HG03196 (cell line): Measurements from ENCODE around the gene RHBDF2.

Experiments
- ATAC-seq: cut with Tn5 transposase; IDR thresholded peaks from one replicate; pipeline ENCODE4 v1.9.1; 2021; ENCODE audit not compliant: unreplicated experiment

The RHBDF2 gene

GRCh38 chr17:76484228-76484725 is 16.9 kb downstream of the RHBDF2 start:
- ATAC-seq: no peak

GRCh38 chr17:76481071-76481655 is 20.1 kb downstream of the RHBDF2 start:
- ATAC-seq: peak; percentile 50

- no peak for ATAC-seq
These were observed 20.6 kb downstream of the RHBDF2 start for GRCh38 chr17:76480632-76481031.

- no peak for ATAC-seq
These were observed 21.6 kb downstream of the RHBDF2 start for GRCh38 chr17:76479515-76480060.

GRCh38 chr17:76478730-76479514 is 22.3 kb downstream of the RHBDF2 start:
- no peak for ATAC-seq

GRCh38 chr17:76478097-76478496 is 23.1 kb downstream of the RHBDF2 start:
- no peak for ATAC-seq

GRCh38 chr17:76477576-76477975 is 23.6 kb downstream of the RHBDF2 start:
- no peak for ATAC-seq

GRCh38 chr17:76476736-76477135 is 24.5 kb downstream of the RHBDF2 start:
- ATAC-seq: no peak

GRCh38 chr17:76475302-76475701 is 25.9 kb downstream of the RHBDF2 start:
- ATAC-seq: no peak

GRCh38 chr17:76474894-76475293 is 26.3 kb downstream of the RHBDF2 start:
- no peak for ATAC-seq

- no peak for ATAC-seq
These were observed 27.0 kb downstream of the RHBDF2 start for GRCh38 chr17:76474238-76474637.

- ATAC-seq: no peak
These were observed 27.7 kb downstream of the RHBDF2 start for GRCh38 chr17:76473541-76473985.

GRCh38 chr17:76472726-76473125 is 28.5 kb downstream of the RHBDF2 start:
- no peak for ATAC-seq

- ATAC-seq: no peak
These were observed 29.0 kb downstream of the RHBDF2 start for GRCh38 chr17:76472258-76472645.

GRCh38 chr17:76471498-76472257 is 29.5 kb downstream of the RHBDF2 start:
- no peak for ATAC-seq

GRCh38 chr17:76469991-76470739 is 31.1 kb downstream of the RHBDF2 start:
- no peak for ATAC-seq

- no peak for ATAC-seq
These were observed 31.9 kb downstream of the RHBDF2 start for GRCh38 chr17:76469076-76469990.

- no peak for ATAC-seq
These were observed 32.6 kb downstream of the RHBDF2 start for GRCh38 chr17:76468634-76469010.

GRCh38 chr17:76467809-76468633 is 33.2 kb downstream of the RHBDF2 start:
- ATAC-seq: no peak
